Activated CD8-positive, alpha-beta memory T cell treated with anti-CD3 and anti-CD28 coated beads, Interleukin-2, amount 50 U/mL, for 48 hours (primary cell): ENCODE data around the gene PDE8B.

Source experiments
- DNase-seq: peaks from one replicate; pipeline ENCODE4 v3.0.0-alpha.2; 2020

PDE8B gene

GRCh38 chr5:77192441-77193050 is 17.9 kb upstream of the PDE8B start:
- DNase-seq, result no peak

- no peak for DNase-seq
Measured at GRCh38 chr5:77194762-77195161, 15.7 kb upstream of the PDE8B start.

GRCh38 chr5:77197840-77198554 is 12.5 kb upstream of the PDE8B start:
- DNase-seq, result no peak

- no peak for DNase-seq
Measured at GRCh38 chr5:77200663-77201062, 9.8 kb upstream of the PDE8B start.

GRCh38 chr5:77202145-77202544 is 8.3 kb upstream of the PDE8B start:
- no peak for DNase-seq

- no peak for DNase-seq
Measured at GRCh38 chr5:77204967-77205366, 5.5 kb upstream of the PDE8B start.

- no peak for DNase-seq
Measured at GRCh38 chr5:77208507-77209163, 1.8 kb upstream of the PDE8B start.

GRCh38 chr5:77209495-77210090 is 887 bp upstream of the PDE8B start:
- no peak for DNase-seq

GRCh38 chr5:77210964-77211690 is 647 bp downstream of the PDE8B start:
- DNase-seq, result no peak

- no peak for DNase-seq
Measured at GRCh38 chr5:77211691-77212047, 1.2 kb downstream of the PDE8B start.

GRCh38 chr5:77213601-77214000 is 3.1 kb downstream of the PDE8B start:
- no peak for DNase-seq

GRCh38 chr5:77214151-77214550 is 3.7 kb downstream of the PDE8B start:
- DNase-seq, result no peak

- no peak for DNase-seq
Measured at GRCh38 chr5:77218263-77218662, 7.8 kb downstream of the PDE8B start.

- no peak for DNase-seq
Measured at GRCh38 chr5:77221115-77221514, 10.6 kb downstream of the PDE8B start.

GRCh38 chr5:77222722-77223121 is 12.2 kb downstream of the PDE8B start:
- no peak for DNase-seq

GRCh38 chr5:77223653-77224052 is 13.2 kb downstream of the PDE8B start:
- DNase-seq, result no peak

- no peak for DNase-seq
Measured at GRCh38 chr5:77224672-77225355, 14.3 kb downstream of the PDE8B start.

GRCh38 chr5:77225531-77225930 is 15.1 kb downstream of the PDE8B start:
- no peak for DNase-seq

- no peak for DNase-seq
Measured at GRCh38 chr5:77229887-77230286, 19.4 kb downstream of the PDE8B start.

GRCh38 chr5:77230727-77231470 is 20.4 kb downstream of the PDE8B start:
- DNase-seq, result no peak

- DNase-seq, result no peak
Measured at GRCh38 chr5:77231471-77232138, 21.1 kb downstream of the PDE8B start.
